Epithelial cell of proximal tubule (primary cell): ENCODE measurements around the gene TUBB. TPM values are rescaled to one million over a fixed set of nuclear protein-coding genes. Genes with fewer than 3 reads are reported as not detected.
A peak's percentile ranks its signal among the peaks of the same experiment; 100 is the strongest.

Experiments used
- DNase-seq: peaks from one replicate; pipeline ENCODE4 v3.0.0-alpha.2; 2011; ENCODE audit warnings: low read depth
- H3K4me3 ChIP-seq: 2 replicates; pipeline ENCODE4 v1.5.1; 2011; ENCODE audit warnings: low read depth, mild to moderate bottlenecking, low read length
- total RNA-seq: library from RNA; depleted of rRNA; stranded (reverse); fragments of >200 nt; gene quantifications from 2 replicates; pipeline ENCODE4 v1.2.3, GENCODE V29; 2015
- TF ChIP-seq, protein P1 (sequence below): conservative IDR thresholded peaks from 2 replicates; pipeline ENCODE4 v1.5.1; 2012; ENCODE audit warnings: low read depth, mild to moderate bottlenecking, low read length

The TUBB gene
- total RNA-seq, 1 donor from 2014 or later = 1,157 TPM

DNA sequence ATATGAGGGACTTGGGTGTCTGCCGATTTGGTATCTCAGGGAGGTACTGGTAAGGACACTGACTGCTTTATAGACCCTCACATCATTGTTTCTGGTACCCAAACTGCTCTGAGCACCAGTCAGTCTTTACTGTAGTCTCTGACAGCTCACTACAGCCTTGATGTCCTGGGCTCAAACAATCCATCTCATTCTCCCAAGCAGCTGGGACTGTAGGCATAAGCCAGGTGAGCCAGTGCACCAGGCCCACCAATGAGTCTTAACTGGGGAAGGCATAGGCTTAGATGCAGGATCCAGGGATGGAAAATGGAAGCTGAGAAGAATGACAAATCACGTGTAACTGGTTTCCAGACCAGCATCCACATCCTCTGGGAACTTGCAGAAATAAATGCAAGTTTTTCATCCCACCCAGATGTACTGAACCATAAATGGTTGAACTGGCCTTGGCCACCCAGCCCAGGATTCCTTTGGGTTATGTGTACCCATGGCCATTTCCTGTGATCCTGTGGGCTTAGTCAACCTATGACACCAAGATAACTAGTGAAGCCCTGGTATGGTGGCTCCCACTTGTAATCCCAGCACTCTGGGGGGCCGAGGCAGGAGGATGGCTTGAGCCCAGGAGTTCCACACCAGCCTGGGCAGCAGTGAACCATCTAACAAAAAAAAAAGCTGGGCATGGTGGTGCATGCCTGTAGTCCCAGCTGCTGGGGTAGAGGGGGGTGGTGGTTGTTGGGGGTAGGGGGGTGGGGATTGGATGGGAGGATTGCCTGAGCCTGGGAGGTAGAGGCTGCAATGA is 5.8 kb downstream of the TUBB start:
- H3K4me3 ChIP-seq = no peak overlapping the region
- no peak for DNase-seq
- TF ChIP-seq, protein P1, sequence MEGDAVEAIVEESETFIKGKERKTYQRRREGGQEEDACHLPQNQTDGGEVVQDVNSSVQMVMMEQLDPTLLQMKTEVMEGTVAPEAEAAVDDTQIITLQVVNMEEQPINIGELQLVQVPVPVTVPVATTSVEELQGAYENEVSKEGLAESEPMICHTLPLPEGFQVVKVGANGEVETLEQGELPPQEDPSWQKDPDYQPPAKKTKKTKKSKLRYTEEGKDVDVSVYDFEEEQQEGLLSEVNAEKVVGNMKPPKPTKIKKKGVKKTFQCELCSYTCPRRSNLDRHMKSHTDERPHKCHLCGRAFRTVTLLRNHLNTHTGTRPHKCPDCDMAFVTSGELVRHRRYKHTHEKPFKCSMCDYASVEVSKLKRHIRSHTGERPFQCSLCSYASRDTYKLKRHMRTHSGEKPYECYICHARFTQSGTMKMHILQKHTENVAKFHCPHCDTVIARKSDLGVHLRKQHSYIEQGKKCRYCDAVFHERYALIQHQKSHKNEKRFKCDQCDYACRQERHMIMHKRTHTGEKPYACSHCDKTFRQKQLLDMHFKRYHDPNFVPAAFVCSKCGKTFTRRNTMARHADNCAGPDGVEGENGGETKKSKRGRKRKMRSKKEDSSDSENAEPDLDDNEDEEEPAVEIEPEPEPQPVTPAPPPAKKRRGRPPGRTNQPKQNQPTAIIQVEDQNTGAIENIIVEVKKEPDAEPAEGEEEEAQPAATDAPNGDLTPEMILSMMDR = no peak

DNA sequence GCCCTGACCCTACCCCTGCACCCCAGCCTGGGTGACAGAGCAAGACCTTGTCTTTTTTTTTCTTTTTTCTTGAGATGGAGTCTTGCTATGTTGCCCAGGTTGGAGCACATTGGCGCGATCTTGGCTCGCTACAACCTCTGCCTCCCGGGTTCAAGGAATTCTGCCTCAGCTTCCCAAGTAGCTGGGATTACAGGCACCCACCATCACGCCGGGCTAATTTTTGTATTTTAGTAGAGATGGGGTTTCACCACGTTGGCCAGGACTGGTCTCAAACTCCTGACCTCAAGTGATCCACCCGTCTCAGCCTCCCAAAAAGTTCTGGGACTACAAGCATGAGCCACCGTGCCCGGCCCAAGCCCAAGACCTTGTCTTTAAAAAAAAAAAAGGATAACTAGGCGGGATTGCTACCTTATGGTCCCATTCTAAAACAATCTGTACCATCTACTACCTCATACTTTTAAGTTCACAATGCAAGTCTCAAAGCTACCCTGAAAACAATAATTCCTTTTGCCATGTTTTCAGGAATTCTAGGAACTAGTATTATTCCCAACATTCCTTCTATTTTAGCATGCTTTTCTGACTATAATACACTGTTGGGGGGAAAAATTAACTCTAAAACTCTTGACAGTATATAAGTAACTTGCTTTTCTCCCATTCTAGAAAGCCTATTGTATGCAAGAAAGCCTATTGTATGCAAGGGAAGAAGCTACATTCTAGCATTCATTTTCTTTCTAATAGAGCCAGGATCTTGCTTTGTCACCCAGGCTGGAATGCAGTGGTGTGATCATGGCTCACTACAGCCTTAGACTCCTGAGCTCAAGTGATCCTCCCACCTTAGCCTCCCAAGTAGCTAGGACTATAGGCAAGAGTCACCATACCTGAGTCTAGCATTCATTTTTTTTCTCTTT is 6.6 kb downstream of the TUBB start:
- TF ChIP-seq, protein P1 = no peak
- DNase-seq = no peak
- no peak overlapping the region for H3K4me3 ChIP-seq

DNA sequence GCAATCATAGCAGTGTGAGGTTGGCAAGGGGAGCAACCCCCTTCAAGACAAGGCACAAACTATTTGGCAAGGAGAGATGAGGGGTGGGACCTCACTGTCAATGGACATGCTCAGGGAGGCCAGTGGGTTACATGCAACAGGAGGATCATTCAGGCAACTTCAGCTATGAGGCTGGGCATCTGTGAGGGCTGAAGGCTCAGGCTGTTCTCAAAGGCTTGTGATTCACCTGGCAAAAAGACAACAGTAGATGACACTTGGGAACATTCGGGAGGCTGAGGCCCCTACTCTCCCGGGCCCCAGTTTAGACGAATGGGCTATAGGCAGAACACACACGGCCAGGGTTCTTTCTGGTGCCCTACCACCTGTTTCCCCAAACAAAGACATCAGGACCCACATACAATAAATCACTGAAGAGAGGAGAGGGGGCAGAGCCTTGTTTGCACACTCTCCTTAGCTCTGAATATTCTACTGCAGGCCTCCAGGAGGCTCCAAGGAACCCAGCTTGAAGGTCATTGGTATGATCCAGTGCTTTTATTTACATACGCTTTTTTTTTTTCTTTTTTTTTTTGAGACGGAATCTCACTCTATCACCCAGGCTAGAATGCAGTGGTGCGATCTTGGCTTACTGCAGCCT is 7.9 kb downstream of the TUBB start:
- DNase-seq = no peak
- TF ChIP-seq, protein P1 = no peak
- no peak overlapping the region for H3K4me3 ChIP-seq

- TF ChIP-seq, protein P1 = peak; percentile 78
- H3K4me3 ChIP-seq = peak overlapping the region; percentile 27
- DNase-seq = no peak
These were observed 10.7 kb downstream of the TUBB start for GRCh38 chr6:30730601-30731435.

GRCh38 chr6:30732237-30732943 is 12.2 kb downstream of the TUBB start:
- DNase-seq = no peak
- TF ChIP-seq, protein P1 = no peak
- no peak overlapping the region for H3K4me3 ChIP-seq
